ENCODE measurements around the gene LRRC32. TPM values are rescaled to one million over a fixed set of nuclear protein-coding genes. Genes with fewer than 3 reads are reported as not detected.

The LRRC32 gene
- total RNA-seq, 1 experiment from 2014 or later: not detected

DNA sequence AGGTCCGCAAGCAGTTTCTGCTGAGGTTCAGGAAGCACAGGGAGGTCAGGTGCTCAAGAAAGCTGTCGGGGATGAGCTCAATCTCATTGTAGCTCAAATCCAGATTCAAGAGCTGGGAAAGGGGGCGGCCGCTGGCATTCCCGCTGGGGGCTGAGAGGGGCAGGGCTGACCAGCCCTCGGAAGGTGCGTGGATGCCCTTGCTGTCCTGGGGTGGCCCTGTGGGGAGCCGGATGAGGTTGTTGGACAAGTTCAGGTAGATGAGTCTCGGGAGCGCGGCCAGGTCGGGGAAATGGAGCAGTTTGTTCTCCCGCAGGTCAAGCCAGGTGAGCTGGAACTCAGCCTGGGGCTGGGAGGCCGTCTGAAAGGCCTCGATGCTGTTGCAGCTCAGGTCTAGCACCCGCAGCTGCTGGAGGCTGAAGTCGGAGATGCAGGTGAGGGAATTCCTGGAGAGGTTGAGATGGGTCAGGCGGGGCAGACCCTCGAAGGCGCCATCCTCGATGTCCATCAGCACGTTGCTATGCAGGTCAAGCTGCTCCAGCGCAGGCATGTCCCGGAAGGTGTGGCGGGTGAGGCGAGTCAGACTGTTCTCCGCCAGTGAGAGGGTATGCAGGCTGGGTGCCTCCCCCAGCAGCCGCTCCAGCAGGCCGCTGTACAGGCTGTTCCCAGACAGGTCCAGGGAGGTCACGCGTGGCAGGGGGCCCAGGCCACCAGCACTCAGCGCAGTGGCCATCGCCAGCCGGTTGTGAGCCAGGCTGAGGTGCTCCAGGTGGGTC is 9.8 kb downstream of the LRRC32 start:
- no peak for DNase-seq
- Histone ChIP-seq H3K36me3 (no peaks in the 10 kb centered on the region), H3K4me3 (no peak overlapping the region), H3K9me3 (no peaks in the 10 kb centered on the region), H3K27me3 (no peaks in the 10 kb centered on the region)

DNA sequence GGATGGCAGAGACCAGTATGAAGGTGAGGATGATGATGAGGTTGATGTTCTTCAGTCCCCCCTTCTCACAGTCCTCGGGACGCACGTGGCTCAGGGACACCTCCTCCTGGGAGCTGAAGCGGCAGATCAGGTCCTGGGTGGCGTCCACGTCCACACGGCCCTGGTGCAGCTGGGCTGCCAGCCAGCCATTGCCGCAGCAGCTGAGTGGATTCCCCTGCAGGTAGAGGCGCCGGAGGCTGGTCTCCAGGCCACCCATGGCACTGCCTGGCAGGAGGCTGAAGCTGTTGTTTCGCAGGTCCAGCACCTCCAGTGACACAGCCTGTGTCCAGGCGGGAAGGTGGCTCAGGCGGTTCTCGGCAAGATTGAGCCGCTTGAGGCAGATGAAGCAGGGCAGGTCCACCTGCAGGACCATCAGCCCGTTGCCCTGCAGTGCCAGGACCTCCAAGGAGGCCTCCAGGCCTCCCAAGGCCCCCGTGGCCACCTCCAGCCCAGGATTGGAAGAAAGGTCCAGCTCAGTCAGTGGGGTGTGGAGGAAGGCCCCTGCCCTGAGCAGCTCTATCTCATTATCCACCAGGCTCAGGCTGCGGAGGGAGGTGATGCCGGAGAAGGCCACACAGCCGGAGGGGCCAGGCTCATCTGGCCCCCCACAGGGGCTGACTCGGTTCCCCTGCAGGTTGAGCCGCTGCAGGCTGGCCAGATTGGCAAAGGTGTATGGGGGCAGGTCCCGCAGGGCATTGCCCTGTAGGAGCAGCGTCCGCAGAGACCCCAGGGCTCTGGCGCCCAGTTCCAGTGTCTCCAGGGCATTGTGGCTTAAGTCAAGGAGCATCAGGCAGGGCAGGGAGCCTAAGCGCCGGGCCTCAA is 10.6 kb downstream of the LRRC32 start:
- no peak for DNase-seq
- no peak overlapping the region for H3K4me3 ChIP-seq
- H3K36me3 ChIP-seq: no peaks in the 10 kb centered on the region
- H3K9me3 ChIP-seq: no peaks in the 10 kb centered on the region
- no peaks in the 10 kb centered on the region for H3K27me3 ChIP-seq

DNA sequence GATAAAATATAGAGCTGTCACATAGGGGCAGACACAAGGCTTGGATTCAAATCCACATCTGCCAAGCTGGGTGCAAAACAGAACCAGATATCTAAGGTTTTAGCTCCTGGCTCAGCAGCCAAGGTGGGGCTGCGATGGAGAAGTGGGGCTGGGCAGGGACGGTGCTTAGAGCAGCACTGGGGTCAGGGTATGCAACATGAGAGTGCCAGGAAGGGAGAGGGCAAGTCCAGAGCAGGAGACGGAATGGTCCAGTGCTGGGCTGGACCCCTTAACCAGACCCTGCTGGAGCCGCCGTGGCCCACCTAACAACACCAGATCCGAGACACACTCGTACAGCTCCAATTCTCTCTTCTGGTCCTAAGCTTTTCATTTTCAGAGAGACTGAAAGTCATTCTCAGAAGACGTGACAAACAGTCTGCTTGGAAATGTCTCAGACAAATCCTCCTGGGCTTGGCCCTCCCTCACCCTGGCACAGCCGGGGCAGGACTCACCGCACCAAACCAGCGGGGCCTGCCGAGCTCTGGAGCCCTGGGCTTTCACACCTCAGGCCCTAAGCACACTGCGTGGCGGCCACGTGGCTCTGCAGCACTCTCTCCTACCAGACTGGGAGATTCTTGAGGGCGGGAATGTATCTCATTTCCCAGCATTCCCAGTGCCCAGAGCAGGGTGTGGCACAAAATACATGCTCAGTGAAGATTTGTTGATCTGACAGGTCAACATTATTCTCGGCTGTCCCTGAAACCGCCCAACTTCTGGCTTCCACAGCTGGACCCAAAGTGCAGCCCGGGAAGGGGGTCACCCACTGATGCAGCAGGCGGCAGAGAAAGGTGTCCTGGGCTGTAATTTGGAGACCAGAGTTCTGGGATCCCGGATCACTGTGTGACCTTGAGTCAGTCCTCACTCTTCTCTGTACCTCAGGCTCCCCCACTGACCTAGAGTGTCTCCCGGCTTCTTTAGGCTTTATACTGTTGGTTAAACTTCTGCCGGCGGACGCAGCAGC is 11.6 kb downstream of the LRRC32 start:
- Histone ChIP-seq H3K9me3 (no peaks in the 10 kb centered on the region), H3K4me3 (no peak overlapping the region), H3K27me3 (no peaks in the 10 kb centered on the region), H3K36me3 (no peaks in the 10 kb centered on the region)
- DNase-seq: no peak

DNA sequence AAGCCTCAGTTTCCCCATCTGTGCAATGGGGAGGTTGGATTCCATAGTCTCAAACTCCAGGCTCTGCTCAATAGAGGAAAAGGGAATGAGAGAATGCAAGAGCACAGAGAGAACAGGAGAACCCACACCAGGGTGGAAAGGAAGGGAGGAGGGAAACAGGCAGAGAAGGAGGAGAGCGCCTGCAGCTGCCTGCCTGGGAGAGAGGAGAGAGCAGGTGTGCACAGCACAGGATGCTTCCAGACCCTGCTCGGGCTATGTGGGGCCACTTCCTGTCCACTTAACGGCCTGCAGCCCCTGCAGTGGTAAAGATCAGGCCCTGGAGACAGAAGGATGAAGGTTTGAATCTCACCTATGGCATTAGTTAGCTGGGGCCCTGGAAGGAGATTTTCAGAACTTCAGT is 12.3 kb downstream of the LRRC32 start:
- DNase-seq: no peak
- H3K36me3 ChIP-seq: no peaks in the 10 kb centered on the region
- H3K27me3 ChIP-seq: no peaks in the 10 kb centered on the region
- no peak overlapping the region for H3K4me3 ChIP-seq
- no peaks in the 10 kb centered on the region for H3K9me3 ChIP-seq

DNA sequence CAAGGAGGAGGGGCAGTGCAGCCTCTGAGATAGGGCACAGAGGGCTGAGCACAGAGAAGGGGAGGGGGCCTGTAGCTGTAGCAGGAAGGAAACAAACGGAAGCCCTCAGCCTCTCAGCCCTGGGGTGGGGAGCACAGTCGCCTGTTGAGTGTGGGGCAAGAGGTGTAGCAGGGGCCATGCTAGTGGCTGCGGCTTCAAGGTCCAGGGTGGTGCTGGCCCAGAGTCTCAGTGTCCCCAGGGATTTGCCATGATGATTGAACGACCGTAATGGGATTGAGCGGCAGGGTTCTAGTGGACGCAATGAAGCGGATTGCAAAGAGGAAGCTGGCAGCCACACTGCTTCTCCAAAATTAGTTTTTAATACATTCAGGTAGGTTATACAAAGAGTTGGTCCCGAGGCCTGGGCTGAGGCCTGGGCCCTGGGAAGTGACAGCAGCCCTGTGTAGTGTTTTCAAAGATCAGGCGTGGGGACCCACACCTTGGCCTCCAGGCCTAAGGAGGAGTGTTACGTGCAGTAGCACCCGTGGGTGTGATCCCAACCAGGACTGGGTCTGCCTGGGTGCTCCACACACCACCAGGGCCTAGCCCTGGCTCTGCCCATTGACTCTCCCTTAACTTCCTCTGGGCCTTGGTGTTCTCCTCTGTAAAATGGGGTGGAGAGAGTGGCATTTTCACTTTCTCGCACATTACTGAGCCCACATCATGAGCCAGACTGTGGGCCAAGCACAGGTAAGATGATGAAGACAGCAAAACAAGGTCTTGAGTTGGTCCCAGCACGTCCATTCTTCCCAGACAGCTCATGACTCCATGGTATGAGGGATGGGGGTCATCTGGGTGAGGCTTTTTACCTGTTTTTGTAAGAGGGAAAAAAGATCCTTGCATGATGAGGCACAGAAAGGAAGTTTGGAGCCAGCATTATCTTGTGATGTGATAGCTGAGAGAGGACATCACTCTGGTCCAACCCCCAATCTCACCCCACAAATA is 13.1 kb downstream of the LRRC32 start:
- DNase-seq: no peak
- H3K4me3 ChIP-seq: no peak overlapping the region
- no peaks in the 10 kb centered on the region for H3K9me3 ChIP-seq
- no peaks in the 10 kb centered on the region for H3K36me3 ChIP-seq
- no peaks in the 10 kb centered on the region for H3K27me3 ChIP-seq

DNA sequence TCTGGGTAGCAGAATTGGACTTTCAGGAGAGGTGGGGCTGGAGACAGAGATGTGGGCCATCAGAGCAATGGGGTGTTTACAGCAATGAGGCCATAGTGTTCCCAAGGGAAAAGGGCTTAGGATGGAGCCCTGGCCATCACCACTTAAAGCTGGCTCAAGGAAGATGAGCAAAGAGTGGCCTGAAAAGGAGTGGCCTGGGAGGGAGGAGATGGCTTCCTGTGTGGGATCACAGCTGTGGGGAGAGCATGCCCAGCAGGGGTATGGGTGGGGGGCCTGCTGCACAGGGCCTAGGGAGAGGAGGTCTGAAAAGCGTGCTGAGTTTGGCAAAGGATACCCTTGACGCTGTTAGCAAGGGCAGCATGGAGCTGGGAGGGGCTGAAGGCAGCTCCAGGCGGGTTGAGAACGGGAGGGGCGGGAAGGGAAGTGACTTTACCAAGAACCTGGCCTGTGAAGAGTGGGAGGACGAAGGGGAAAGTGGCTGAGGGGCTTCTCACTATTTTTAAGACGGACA is 13.9 kb downstream of the LRRC32 start:
- no peak for DNase-seq
- Histone ChIP-seq H3K27me3 (no peaks in the 10 kb centered on the region), H3K9me3 (no peaks in the 10 kb centered on the region), H3K4me3 (no peak overlapping the region), H3K36me3 (no peaks in the 10 kb centered on the region)

DNA sequence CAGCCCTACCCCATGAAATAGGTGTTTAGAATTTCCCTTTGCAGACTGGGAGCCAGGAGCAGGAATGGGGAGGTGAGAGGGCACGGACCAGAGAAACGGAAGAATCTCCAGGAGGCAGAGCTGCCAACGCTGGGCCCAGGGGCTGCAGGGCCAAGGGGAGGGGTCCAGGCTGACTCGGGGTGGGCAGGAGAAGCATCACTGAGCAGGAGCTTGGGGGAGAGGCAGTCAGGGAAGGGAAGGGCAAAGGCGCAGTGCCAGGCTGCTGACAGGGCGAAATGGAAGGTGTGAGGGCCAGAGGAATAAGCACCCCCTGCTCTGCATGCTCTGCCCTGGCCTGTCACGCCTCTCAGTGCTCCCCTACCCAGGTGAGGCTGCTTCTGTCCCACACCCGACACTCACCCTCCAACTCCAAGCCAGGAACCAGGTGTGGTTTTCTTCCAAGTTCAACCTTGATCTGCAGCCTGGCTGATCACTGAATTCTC is 14.5 kb downstream of the LRRC32 start:
- Histone ChIP-seq H3K27me3 (no peaks in the 10 kb centered on the region), H3K36me3 (no peaks in the 10 kb centered on the region), H3K4me3 (no peak overlapping the region), H3K9me3 (no peaks in the 10 kb centered on the region)
- no peak for DNase-seq

DNA sequence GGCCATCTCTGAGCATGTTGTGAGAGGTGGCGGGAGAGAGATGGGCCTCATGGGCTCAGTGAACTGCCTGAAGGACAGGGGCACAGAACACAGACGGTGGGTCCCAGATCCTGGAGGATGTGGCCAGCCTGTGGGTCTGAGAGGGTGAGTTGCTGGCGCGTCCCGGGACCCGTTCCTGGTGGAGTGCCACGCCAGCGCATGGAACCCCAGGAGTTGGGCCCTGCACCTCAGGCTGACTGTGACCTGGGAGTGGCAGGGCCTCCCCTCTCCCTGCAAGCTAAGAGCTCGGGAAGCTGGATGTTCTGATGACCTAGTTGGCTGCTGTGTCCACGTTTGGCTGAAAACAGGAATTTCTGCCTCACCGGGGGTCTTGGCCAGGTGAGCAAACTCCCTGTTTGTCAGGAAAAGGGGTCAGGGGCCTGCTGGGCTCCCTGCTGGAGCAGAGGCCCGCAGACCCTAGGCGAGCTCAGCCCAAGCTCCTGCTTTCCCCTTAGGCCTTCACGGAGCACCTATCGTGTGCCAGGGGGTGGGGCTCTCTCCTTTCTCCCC is 15.0 kb downstream of the LRRC32 start:
- no peaks in the 10 kb centered on the region for H3K9me3 ChIP-seq
- no peak for DNase-seq
- no peak overlapping the region for H3K4me3 ChIP-seq
- no peaks in the 10 kb centered on the region for H3K27me3 ChIP-seq
- no peaks in the 10 kb centered on the region for H3K36me3 ChIP-seq

DNA sequence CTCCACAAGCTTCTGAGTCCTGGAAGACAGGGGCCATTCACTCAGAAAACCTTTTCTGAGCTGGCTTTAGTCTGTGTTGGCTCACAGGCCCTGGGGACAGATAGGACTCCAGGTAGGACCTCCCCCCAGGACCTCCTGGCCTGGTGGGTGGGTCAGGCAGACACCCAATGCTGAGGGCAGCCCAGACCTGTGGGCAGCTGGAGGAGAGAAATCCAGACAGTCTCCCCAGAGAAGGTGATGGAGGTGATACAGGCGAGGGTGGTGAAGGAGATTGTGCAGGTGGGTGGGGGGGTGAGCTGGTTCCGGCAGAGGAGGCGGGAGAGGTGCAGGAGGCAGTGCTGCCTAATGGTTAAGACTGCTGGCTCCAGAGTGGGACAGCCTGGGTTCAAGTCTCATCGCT is 15.6 kb downstream of the LRRC32 start:
- DNase-seq: no peak

DNA sequence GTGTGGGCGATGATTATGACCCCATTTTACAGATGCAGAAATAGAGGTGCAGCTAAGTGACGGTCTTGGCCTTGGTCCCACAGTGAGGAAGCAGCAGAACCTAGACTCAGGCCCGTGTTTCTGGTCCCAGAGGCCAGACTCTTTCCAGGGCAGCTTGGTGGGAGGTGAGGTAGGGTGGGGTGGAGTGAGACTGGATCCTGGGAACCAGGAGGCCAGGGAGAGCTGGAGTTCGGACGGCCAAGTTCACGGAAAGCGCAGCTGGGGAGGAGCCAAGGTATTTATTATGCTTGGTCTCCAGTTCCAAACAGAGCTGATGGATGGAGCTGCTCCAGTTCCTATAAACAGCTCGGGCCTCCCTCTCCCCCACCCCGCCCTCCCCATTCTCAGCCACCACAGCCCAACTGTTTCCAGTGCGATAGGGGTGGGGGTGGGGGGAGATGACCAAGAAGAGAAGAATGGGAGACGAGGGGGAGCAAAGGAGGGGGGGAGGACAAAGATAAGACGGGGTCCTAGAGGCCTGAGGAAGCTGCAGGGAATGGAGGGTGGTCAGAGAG is 16.2 kb downstream of the LRRC32 start:
- no peak overlapping the region for H3K4me3 ChIP-seq
- peaks cover 2% of the 10 kb centered on the region; the same call in 1 of the 2 replicates for H3K9me3 ChIP-seq
- H3K27me3 ChIP-seq: no peaks in the 10 kb centered on the region
- H3K36me3 ChIP-seq: no peaks in the 10 kb centered on the region
- no peak for DNase-seq

More for the DNA sequence above, 15.6 kb downstream of the LRRC32 start:
- Histone ChIP-seq H3K36me3 (no peaks in the 10 kb centered on the region), H3K27me3 (no peaks in the 10 kb centered on the region), H3K9me3 (peaks cover 2% of the 10 kb centered on the region; the same call in 1 of the 2 replicates), H3K4me3 (no peak overlapping the region)

DNA sequence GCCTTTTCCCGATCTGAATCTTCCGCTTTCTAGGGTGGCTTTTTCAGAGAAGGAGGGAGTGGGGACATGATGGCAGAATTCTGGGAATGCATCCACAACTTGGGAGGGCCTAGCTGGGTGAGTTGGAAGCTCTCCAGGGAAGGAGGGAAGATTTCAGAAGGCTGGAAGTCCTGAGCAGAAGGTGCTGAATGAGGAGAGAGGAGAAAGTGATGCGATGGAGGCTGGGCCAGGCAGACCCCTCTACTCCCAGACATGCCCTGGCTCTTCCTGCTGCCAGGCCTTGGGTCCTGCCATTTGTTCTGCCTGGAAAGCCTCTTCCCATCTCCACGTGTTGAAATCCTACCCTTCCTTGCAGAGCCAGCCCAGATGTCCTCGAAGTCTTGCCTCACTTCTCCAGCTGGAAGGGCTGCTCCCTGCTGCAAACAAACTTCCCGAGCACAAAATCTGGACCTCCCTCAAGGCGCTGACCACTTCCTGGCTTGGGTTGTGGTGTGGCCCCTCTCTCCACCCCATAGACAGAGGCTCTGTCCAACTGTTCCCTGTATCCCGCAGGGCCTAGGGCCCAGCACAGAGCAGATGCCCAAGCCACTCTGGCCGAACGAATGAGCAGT is 16.8 kb downstream of the LRRC32 start:
- Histone ChIP-seq H3K36me3 (no peaks in the 10 kb centered on the region), H3K4me3 (no peak overlapping the region), H3K9me3 (peaks cover 2% of the 10 kb centered on the region; the same call in 1 of the 2 replicates), H3K27me3 (no peaks in the 10 kb centered on the region)
- DNase-seq: no peak

DNA sequence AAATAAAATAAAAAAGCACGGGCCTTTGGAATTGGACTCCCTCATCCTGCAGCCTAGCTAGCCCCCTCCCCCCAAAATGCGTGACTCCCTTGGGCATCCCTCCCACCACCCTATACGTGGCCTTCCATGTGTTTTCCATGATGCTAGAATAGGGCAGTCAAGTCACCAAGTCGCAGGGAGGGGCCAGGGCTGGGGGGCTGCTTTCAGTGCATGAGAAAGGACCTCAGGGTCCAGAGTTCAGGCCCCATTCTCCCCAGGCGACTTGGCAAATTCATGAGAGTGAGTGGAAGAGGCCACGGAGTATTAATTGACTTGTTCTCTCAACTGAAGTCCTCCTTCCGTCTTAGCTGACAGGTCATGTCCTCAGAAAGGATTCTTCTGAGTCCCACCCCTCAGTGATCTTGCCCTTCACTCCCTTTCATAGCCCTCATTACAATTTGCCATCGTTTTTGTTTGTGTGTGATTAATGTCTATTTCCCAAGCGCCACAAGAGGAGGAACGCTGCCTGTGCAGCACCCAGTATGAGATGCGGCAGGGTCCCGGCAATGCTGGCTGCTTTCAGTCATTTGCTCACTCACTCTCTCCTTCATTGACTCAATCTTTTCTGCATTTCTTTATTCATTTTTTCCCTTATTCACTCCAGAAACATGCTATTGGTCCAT is 17.4 kb downstream of the LRRC32 start:
- DNase-seq: no peak
- Histone ChIP-seq H3K9me3 (peaks cover 2% of the 10 kb centered on the region; the same call in 1 of the 2 replicates), H3K27me3 (no peaks in the 10 kb centered on the region), H3K36me3 (no peaks in the 10 kb centered on the region), H3K4me3 (no peak overlapping the region)

DNA sequence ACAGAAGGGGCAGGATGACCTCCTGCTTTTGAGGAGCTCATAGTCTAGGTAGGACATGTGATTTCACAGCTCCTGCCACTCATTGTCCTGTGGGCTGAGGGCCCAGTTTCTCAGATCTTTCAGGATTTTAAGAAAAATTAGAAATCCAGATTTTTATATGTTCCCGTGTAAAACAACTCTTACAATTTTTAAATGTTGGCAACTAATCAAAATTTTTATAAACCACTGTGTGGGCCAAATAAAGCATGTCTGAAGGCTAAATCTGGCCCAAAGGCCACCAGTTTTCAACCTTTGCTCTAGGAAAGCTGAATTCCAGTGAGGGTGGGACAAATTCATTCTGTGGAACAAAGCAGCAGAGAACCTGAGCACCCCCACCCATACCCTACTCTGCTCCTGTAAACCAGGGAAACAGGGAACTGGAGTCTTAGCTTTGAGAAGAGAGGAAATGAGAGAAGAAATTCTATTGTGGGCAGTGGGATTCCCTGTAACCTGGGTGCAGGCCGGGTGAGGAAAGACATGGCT is 20.6 kb downstream of the LRRC32 start:
- no peak for DNase-seq
- peaks cover 4% of the 10 kb centered on the region; the same call in 1 of the 2 replicates for H3K27me3 ChIP-seq
- H3K36me3 ChIP-seq: no peaks in the 10 kb centered on the region
- peaks cover 6% of the 10 kb centered on the region for H3K9me3 ChIP-seq
- H3K4me3 ChIP-seq: no peak overlapping the region

DNA sequence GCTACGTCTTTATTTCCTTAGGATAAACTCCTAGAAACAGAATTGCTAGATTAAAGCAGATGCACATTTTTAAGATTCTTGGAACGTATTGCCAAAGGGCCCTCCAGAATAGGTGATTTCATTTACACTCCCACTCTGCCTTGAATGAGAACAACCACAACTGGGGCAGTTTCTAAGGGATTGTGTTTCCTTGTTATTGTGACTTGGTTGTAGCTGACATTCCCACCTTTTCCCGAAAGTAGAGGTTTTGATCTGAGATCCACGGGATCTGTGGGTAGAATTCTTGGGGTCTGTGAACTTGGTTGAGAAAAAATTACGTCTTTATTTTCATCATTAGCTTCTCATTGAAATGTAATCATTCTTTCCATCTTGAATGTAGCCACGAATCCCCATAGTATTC is 21.5 kb downstream of the LRRC32 start:
- Histone ChIP-seq H3K36me3 (no peaks in the 10 kb centered on the region), H3K9me3 (peaks cover 6% of the 10 kb centered on the region), H3K4me3 (no peak overlapping the region), H3K27me3 (peaks cover 4% of the 10 kb centered on the region; the same call in 1 of the 2 replicates)
- no peak for DNase-seq

Measured in MG63 (cell line).